GM19193 (cell line): Measurements from ENCODE around the gene TCFL5.

Experiments used
- POLR2A ChIP-seq: IDR thresholded peaks from 4 replicates; pipeline ENCODE4 v1.6.1; 2011; ENCODE audit not compliant: insufficient read depth, insufficient read length; ENCODE audit errors: extremely low read depth

Gene TCFL5

DNA sequence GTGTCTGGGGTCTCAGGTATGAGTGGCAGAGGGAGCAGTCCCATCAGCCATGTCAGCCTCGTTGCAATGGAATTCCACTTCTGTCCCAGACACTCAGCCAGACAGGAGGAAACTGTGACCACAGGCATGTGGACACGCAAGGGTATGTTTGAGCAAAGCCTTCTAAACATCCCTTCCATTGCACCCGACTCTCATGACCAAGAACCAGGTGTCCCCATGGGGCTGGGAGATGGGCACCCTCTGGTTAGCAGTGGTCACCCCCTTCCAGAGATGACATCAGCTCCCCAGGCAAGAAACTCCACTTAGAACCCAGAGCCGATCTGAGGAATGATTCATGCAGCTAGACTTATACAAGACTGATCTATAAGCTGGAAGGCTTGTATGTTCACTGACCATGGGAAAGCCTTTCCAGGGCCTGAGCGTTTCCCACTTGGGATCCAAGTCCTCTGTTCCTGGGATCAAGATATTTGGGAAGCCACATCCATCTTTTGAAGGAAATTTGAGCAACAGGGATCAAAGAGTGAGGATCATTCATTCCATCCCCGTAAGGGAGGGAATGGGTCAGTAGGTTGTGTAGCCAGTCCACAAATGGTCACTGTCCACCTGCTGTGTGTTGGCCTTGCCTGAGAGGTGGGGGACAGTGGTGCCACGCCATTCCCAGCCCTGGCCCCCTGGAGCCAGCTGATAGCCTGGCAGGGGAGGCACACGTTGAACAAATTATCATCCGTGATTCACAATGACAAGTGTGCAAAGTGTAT lies 69.3 kb downstream of the TCFL5 start:
- TF ChIP-seq POLR2A: no peak

DNA sequence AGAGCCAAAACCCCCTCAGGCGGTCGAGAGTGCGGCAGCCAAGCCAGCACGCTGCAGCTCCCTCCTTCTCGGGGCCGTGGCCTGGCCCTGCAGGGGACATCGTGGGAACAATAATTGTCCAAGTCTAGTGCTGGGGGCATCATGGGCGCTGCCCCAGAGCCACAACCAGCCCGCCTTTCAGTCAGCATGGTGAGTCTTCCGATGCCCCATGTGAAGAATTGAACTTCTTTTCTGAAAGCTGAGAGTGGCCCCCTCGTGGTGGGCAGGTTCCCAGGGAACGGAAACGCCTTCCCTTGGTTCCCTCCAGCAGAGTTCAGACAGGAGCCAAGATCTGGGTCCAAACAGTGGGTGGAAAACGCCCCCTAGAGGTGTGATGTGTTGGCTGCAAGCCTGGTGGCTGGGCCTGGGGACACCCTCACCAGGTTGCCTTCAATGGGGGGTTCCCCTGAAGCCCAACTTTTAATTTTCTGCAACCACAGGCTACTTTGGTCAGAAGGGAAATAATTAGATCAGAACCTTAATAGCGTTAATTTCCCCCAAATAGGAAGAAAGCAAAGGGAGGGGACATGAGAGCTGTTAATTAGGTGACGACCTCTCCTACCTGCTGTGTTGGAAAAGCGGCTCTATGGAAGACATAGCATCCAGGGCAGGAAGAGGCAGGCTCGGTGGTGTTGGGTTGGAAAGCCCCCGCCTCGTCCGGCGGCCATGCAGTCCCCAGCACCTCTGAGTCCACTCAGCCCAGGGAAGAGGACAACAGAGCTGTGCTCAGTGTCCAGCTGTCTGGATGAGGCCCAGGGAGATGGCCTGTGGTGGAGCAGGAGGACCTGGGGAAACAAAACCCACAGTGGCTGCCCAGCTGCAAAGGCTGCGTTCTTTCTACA lies 70.1 kb downstream of the TCFL5 start:
- TF ChIP-seq POLR2A: no peak
